Measurements from ENCODE around the gene UST.

UST gene

GRCh38 chr6:149125309-149125708 lies 378.5 kb downstream of the UST start:
- no peak for DNase-seq (ENCODE audit: extremely low read depth, low read depth)
- TF ChIP-seq CTCF (IDR thresholded peaks at IDR 0.05; ENCODE audit: low read depth, low read length), result no peak
